T-helper 17 cell (primary cell): ENCODE measurements around the gene EXOC4. TPM values are rescaled to one million over a fixed set of nuclear protein-coding genes. Genes with fewer than 3 reads are reported as not detected.

ENCODE experiments used
- ATAC-seq: fragments of 150-1000 bp; cut with Tn5 transposase; 2 replicates; pipeline ENCODE4 v1.10.0; 2021; ENCODE audit warnings: mild to moderate bottlenecking, moderate library complexity
- DNase-seq, 3 donors: peaks; one replicate each; pipeline versions ENCODE4 v3.0.0 to v3.0.0-alpha.2; 2020 to 2021
- H3K9me3 ChIP-seq: one replicate; pipeline ENCODE4 v1.7.0; 2013; ENCODE audit warnings: low read length, mild to moderate bottlenecking; ENCODE audit not compliant: control insufficient read depth, poor library complexity, severe bottlenecking
- H3K27ac Mint-ChIP-seq: one replicate; pipeline ENCODE4 v1.8.0; 2022; ENCODE audit warnings: mild to moderate bottlenecking, moderate library complexity, mixed read lengths
- H3K27me3 Mint-ChIP-seq: one replicate; pipeline ENCODE4 v1.8.0; 2022; ENCODE audit warnings: mixed read lengths
- H3K36me3 Mint-ChIP-seq: one replicate; pipeline ENCODE4 v1.8.0; 2022; ENCODE audit warnings: low read depth, mixed read lengths
- H3K4me1 Mint-ChIP-seq: one replicate; pipeline ENCODE4 v1.8.0; 2022; ENCODE audit warnings: mild to moderate bottlenecking, mixed read lengths
- H3K4me3 Mint-ChIP-seq: one replicate; pipeline ENCODE4 v1.8.0; 2022; ENCODE audit warnings: mild to moderate bottlenecking, moderate library complexity, mixed read lengths
- total RNA-seq, 4 donors: library from RNA in 2 of 4; stranded (reverse) in 2 of 4; gene quantifications; one replicate each; pipeline ENCODE4 v1.2.3 and lab custom pipeline; 2022 to 2026

The EXOC4 gene
- total RNA-seq, 2 donors from 2014 or later: 88.8 to 96.6 TPM

DNA sequence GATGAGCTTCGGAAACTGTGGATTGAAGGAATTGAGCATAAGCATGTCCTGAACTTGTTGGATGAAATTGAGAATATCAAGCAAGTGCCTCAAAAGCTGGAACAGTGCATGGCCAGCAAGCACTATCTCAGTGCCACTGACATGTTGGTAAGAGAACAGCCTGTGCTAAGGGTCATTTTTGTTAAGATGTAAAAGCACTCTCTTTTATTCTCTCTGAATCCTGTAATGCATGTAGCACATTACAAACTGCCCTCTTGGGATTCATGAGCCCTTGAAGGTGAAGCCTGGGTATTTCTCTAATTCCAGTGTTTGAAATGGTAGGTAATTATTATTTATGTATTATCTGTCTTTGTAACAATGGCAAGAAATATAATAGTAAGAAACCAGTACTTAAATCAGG is 36.1 kb downstream of the EXOC4 start:
- H3K9me3 ChIP-seq: no peaks in the 10 kb centered on the region
- no peak overlapping the region for H3K27ac Mint-ChIP-seq
- no peaks in the 10 kb centered on the region for H3K27me3 Mint-ChIP-seq
- H3K36me3 Mint-ChIP-seq: peaks cover 14% of the 10 kb centered on the region
- DNase-seq: no peak
- H3K4me1 Mint-ChIP-seq: peaks cover 16% of the 10 kb centered on the region
- H3K4me3 Mint-ChIP-seq: no peak overlapping the region
- no peak for ATAC-seq

DNA sequence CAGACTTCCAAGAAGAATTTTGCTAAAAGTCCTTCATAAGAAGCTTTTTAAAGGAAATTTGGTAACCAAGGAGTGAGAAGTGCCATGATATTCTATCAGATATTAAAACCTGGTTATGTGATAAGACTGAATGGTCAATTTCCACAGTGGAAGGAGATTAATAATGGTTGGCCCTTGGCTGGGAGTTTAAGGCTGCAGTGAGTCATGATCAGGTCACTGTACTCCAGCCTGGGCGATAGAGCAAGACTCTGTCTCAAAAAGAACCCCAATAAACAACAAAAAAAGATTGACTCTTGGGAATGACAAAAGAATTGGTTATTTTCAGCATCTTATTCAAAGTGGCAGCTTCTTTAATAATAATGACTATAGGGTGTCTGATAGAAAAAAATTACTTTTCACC is 37.2 kb downstream of the EXOC4 start:
- H3K9me3 ChIP-seq: no peaks in the 10 kb centered on the region
- peaks cover 14% of the 10 kb centered on the region for H3K4me1 Mint-ChIP-seq
- H3K27ac Mint-ChIP-seq: no peak overlapping the region
- peaks cover 13% of the 10 kb centered on the region for H3K36me3 Mint-ChIP-seq
- H3K27me3 Mint-ChIP-seq: no peaks in the 10 kb centered on the region
- no peak overlapping the region for H3K4me3 Mint-ChIP-seq
- no peak for DNase-seq
- ATAC-seq: no peak

DNA sequence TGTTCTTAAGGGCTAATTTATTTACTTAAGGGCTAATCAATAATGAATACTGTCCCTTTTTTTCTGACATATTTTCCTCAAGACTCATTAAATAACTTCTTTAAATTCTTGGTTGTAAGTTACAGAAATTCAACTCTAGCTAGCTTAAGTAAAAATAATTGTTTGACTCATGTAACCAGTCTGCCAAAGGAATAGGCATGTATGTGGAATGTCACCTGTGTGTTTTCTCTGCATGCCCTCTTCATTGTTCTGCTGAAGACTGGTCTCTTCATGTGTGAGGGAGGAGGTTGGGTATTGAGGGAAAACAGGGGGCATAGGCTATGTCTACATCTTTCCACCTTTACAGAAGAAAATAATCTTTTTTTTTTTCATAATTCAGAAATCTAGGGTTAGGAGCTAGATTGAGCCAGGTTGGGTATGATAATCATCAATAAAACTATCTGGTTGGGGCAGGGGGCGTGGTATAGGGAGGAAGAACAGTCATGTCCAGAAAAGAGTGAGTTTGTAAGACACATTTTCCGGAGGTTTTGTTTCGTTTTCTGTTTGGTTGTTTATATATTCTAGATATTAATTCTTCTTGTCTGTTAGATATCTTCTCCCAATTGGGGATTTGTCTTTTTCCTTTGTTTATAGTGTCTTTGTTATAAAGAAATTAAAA is 37.9 kb downstream of the EXOC4 start:
- no peaks in the 10 kb centered on the region for H3K9me3 ChIP-seq
- Mint-ChIP-seq H3K4me1 (peaks cover 10% of the 10 kb centered on the region), H3K4me3 (no peak overlapping the region), H3K36me3 (peaks cover 9% of the 10 kb centered on the region), H3K27ac (peak overlapping the region; percentile 27), H3K27me3 (no peaks in the 10 kb centered on the region)
- ATAC-seq (no peak), DNase-seq (no peak)

DNA sequence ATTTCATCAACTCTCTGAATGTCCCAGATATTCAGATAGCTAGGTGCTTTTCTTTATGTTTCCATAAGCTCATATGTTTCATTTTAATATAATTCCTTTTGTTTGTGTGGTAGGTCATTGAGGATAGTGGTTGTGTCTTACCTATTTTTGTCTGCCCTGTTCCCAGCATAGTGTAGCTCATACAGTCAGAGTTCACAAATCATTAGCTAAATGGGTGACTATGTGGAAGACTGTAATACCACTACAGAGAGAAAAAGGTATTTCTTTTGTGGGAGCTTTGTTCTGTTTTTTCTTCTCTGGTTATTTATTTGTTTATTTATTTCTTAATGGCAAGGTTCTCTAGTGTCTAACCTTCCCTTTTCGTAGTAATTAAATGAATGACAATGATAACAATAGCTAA is 39.8 kb downstream of the EXOC4 start:
- no peaks in the 10 kb centered on the region for H3K9me3 ChIP-seq
- H3K4me3 Mint-ChIP-seq: no peak overlapping the region
- H3K27me3 Mint-ChIP-seq: no peaks in the 10 kb centered on the region
- DNase-seq: no peak
- ATAC-seq: no peak
- H3K36me3 Mint-ChIP-seq: peaks cover 5% of the 10 kb centered on the region
- H3K27ac Mint-ChIP-seq: no peak overlapping the region
- H3K4me1 Mint-ChIP-seq: peaks cover 11% of the 10 kb centered on the region

DNA sequence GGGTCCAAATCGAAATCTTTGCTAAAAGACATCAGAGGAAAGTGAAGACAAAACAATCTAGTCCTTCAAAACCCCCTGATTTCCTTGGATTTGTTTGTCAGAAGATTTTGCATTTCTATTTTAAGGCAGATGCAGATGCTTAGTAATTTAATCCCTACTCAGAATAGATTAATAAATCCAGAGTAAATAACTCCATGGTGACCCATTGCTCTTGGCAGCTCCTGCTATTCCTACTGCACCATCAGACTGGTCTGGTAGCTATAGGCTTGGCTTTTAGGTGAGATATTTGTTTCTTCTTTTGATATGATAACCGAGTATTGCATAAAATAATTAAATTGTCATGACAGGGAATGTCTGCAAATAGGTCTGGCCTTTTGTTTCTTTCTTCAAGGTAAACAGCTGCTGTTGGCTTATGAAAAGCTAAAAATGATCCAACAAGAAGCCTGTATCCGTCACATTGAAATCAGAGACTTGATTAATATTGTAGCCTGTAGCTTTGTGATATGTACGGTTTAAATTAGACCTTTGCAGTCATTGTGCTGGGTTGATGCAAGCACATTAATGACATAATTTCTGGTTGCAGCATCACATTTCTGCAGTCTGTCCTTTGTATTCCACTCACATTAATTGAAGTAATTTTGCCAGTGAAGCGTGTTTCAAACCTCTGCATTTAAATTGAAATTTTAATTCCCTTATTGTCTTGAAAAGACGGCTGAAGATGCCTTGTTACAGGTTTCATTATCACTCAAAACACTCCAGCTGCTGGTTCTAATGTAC is 40.7 kb downstream of the EXOC4 start:
- ATAC-seq: no peak
- Mint-ChIP-seq H3K27me3 (no peaks in the 10 kb centered on the region), H3K27ac (no peak overlapping the region), H3K4me3 (no peak overlapping the region), H3K36me3 (peaks cover 5% of the 10 kb centered on the region), H3K4me1 (peaks cover 13% of the 10 kb centered on the region)
- no peak for DNase-seq
- H3K9me3 ChIP-seq: no peaks in the 10 kb centered on the region

DNA sequence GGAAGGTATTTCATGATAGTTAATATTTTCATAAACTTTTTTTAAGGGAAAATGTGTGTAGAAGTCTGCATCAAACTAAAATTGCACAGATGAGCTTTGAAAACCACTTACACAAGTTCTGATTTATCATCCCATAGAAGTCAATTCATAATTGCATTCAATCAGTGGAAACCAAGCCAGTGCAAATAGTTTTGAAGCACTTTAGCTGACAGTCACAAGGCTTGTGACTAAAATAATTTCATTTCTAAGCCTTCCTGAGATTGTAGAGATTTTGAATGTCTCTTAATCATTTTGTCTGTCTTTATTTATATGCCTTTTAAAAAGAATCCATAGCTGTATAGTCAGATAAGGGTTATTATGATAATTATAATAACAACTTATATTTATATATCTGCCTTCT is 41.4 kb downstream of the EXOC4 start:
- peaks cover 13% of the 10 kb centered on the region for H3K4me1 Mint-ChIP-seq
- no peak overlapping the region for H3K27ac Mint-ChIP-seq
- DNase-seq: no peak
- no peaks in the 10 kb centered on the region for H3K27me3 Mint-ChIP-seq
- H3K9me3 ChIP-seq: no peaks in the 10 kb centered on the region
- peaks cover 5% of the 10 kb centered on the region for H3K36me3 Mint-ChIP-seq
- H3K4me3 Mint-ChIP-seq: no peak overlapping the region
- no peak for ATAC-seq

DNA sequence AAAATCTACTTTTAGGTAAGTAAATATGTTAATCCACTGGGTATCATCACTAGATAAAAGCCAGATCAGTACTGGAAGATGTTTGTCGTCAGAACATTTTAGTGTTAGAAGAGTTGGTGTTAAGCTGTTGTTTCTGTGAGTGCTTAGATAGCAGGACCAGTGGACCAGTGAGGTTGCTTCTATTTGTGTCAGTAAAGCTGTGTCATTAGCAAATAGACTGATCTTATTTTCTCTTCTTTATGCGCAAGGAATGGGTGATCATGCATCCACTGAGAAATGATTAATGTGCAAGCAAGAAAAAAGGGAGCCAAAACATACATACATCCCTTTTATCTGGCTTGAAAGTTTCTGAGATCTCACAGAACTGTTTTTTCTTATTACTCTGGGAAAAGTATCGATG is 42.6 kb downstream of the EXOC4 start:
- ATAC-seq (no peak), DNase-seq (no peak)
- Mint-ChIP-seq H3K27ac (no peak overlapping the region), H3K4me3 (no peak overlapping the region), H3K4me1 (peaks cover 16% of the 10 kb centered on the region), H3K36me3 (peaks cover 9% of the 10 kb centered on the region), H3K27me3 (no peaks in the 10 kb centered on the region)
- no peaks in the 10 kb centered on the region for H3K9me3 ChIP-seq

DNA sequence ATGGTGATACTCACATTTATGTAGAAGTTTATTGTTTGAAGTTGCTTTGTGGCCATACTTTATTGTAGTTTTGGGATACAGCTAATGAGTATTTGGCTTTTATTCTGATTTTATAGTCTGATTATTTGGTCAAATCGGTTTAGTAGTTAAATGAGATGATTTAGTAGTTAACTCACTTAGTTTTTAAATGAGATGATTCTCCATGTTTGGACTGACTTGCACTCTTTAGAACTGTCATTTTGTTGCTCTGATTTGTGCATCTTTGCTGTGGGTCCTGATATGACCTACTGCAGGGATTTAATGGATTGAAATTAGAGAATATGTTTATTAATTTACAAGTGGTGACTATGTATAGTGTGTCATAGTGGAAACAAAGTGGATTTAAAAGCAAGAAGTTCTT is 44.2 kb downstream of the EXOC4 start:
- H3K27me3 Mint-ChIP-seq: no peaks in the 10 kb centered on the region
- H3K4me3 Mint-ChIP-seq: no peak overlapping the region

DNA sequence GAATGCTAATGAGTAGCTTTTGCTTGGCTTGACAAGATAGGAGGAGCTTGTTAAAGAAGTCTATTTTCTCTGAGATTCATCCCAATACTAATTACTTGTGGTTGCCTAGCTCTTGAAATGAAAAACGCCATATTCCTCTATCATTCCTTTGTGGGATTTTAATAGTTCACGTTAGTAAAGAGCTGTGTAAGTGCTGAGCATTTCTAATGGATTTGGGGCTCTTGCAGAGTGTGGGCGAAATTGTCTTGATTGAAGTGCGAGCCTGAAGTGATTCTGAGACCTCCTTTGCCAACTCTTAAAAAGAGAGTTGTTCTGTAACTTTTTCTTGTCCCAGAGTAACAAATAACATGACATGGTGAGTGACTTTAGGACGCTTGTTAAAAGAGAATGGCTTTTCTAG is 45.2 kb downstream of the EXOC4 start:
- peaks cover 7% of the 10 kb centered on the region for H3K36me3 Mint-ChIP-seq
- no peak for ATAC-seq
- no peak overlapping the region for H3K4me3 Mint-ChIP-seq
- no peaks in the 10 kb centered on the region for H3K27me3 Mint-ChIP-seq
- peaks cover 17% of the 10 kb centered on the region for H3K4me1 Mint-ChIP-seq
- H3K9me3 ChIP-seq: no peaks in the 10 kb centered on the region
- DNase-seq: no peak
- H3K27ac Mint-ChIP-seq: no peak overlapping the region

More for the DNA sequence above, 44.2 kb downstream of the EXOC4 start:
- no peaks in the 10 kb centered on the region for H3K9me3 ChIP-seq
- ATAC-seq: no peak
- peaks cover 17% of the 10 kb centered on the region for H3K4me1 Mint-ChIP-seq
- H3K36me3 Mint-ChIP-seq: peaks cover 7% of the 10 kb centered on the region
- no peak overlapping the region for H3K27ac Mint-ChIP-seq
- no peak for DNase-seq

DNA sequence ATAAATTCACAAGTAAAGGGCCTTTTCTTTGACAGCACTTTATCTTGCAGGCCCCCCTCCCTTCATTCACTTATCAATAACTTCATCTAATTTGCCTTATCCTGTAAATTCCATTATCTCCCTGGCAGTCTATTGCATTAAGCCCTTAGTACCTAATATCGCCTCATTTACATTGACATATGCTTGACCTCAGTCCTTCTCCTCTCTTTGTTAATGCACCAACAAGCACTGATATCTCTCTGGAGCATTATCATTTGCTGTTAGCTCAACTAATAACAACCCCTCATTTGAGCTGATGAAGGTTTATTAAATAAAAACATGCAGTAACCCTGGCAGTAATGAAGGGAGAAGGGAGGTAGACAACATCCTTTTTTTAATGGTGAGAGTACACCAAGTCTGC is 46.8 kb downstream of the EXOC4 start:
- Mint-ChIP-seq H3K36me3 (peaks cover 7% of the 10 kb centered on the region), H3K27me3 (no peaks in the 10 kb centered on the region), H3K27ac (no peak overlapping the region), H3K4me3 (no peak overlapping the region), H3K4me1 (peaks cover 17% of the 10 kb centered on the region)
- DNase-seq (no peak), ATAC-seq (no peak)
- no peaks in the 10 kb centered on the region for H3K9me3 ChIP-seq

DNA sequence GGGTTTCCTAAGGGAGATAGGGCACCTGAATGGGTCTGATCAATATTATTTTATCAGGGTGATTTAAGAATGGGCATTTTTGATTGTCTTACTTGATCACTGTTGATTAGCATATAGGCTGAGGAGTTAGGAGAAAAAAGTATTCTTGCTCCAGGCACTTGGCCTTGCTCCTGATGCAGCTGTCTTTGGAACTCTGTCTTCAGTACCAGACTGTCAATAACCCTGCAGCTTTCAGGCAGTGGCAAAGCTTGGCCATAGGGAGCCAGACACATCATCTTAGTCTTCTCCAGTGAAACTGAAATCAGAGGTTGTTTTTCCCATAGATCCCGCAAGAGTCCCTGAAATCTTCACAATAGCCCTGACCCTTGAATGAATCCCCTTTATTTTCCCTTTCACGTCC is 47.2 kb downstream of the EXOC4 start:
- Mint-ChIP-seq H3K27ac (no peak overlapping the region), H3K4me1 (peaks cover 18% of the 10 kb centered on the region), H3K36me3 (peaks cover 8% of the 10 kb centered on the region), H3K4me3 (no peak overlapping the region), H3K27me3 (no peaks in the 10 kb centered on the region)
- DNase-seq (no peak), ATAC-seq (no peak)
- H3K9me3 ChIP-seq: no peaks in the 10 kb centered on the region

DNA sequence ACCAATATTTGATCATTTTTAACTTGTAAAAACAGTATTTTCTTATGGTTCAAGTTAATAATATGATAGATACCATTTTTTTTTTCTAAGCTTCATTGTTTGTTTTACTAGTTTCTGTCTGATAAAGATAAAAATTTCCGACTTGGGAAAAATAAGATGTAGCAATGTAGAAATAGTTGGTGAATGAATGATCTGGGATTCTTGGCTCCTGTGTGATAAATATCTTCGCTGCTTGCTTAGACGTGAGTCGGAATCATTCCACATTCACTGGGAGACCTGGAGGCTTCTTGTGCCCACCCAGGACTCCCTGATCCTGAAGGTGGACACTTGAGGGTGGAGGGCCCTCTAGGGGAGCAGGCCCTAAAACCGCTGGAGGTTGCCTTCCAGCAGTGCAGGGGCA is 47.9 kb downstream of the EXOC4 start:
- Mint-ChIP-seq H3K4me1 (peaks cover 19% of the 10 kb centered on the region), H3K27ac (no peak overlapping the region), H3K27me3 (no peaks in the 10 kb centered on the region), H3K4me3 (no peak overlapping the region), H3K36me3 (peaks cover 12% of the 10 kb centered on the region)
- H3K9me3 ChIP-seq: no peaks in the 10 kb centered on the region
- DNase-seq (no peak), ATAC-seq (no peak)

DNA sequence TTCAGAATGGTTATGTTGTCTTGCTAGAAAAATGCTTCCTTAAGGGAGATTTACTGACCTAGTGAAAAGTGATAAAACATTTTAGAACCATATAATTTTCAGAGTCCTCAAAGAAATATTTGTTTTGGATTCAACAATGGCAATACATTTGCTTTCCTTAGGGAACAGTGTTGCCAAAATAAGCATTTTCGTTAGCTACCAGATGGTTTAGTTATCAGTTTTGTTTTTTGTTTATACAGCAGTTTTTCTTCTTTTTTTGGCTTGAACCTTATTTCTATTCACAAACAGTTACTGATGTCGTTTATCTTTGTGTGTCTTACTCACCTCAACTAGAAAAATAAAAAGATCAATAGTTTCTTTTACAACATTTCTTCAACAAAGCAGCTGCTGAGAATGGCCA is 48.6 kb downstream of the EXOC4 start:
- DNase-seq (no peak), ATAC-seq (no peak)
- H3K27ac Mint-ChIP-seq: no peak overlapping the region
- H3K27me3 Mint-ChIP-seq: no peaks in the 10 kb centered on the region
- H3K4me3 Mint-ChIP-seq: no peak overlapping the region
- peaks cover 16% of the 10 kb centered on the region for H3K36me3 Mint-ChIP-seq
- no peaks in the 10 kb centered on the region for H3K9me3 ChIP-seq
- peaks cover 18% of the 10 kb centered on the region for H3K4me1 Mint-ChIP-seq

DNA sequence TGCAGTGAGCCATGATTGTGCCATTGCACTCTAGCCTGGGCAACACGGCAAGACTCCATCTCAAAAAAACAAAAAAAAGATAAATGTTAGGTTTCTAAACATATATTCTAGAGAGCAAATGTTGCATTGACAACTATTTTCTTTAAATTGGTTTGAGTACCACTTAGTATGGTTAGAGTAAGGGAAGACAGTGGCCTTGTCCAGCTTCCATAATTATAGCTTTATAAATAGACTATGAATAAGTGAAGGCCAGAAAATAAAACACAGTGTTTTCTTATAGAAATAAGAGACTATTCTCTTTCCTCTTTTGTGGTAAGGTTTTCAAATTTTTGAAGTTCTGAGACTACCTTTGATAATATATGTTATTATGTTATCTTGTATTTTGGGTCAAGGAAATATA is 50.5 kb downstream of the EXOC4 start:
- no peaks in the 10 kb centered on the region for H3K9me3 ChIP-seq
- Mint-ChIP-seq H3K4me1 (peaks cover 16% of the 10 kb centered on the region), H3K36me3 (peaks cover 23% of the 10 kb centered on the region), H3K4me3 (no peak overlapping the region), H3K27ac (no peak overlapping the region), H3K27me3 (no peaks in the 10 kb centered on the region)
- no peak for ATAC-seq
- DNase-seq: no peak
